ENCODE data around the gene RPN2. TPM values are rescaled to one million over a fixed set of nuclear protein-coding genes. Genes with fewer than 3 reads are reported as not detected.
A peak's percentile ranks its signal among the peaks of the same experiment; 100 is the strongest.

RPN2 gene
- total RNA-seq, 1 donor from 2014 or later, result 142 TPM

GRCh38 chr20:37282556-37282955 is 103.4 kb downstream of the RPN2 start:
- peaks cover 25% of the 10 kb centered on the region for H3K4me1 Mint-ChIP-seq
- H3K27ac Mint-ChIP-seq, result peak overlapping the region; percentile 68
- H3K9me3 Mint-ChIP-seq, result no peaks in the 10 kb centered on the region
- no peak overlapping the region for H3K4me3 Mint-ChIP-seq
- no peaks in the 10 kb centered on the region for H3K27me3 Mint-ChIP-seq (ENCODE audit: low read depth)
- H3K36me3 Mint-ChIP-seq, result no peaks in the 10 kb centered on the region
- no peak for TF ChIP-seq CTCF (IDR thresholded peaks at IDR 0.05; ENCODE audit: unreplicated experiment)
- no peak for DNase-seq (ENCODE audit: low spot score in 2 of 2, unreplicated experiment in 2 of 2)

GRCh38 chr20:37283530-37284195 is 104.5 kb downstream of the RPN2 start:
- H3K9me3 Mint-ChIP-seq, result no peaks in the 10 kb centered on the region
- H3K27ac Mint-ChIP-seq, result no peak overlapping the region
- H3K36me3 Mint-ChIP-seq, result no peaks in the 10 kb centered on the region
- DNase-seq (ENCODE audit: low spot score in 2 of 2, unreplicated experiment in 2 of 2), result no peak
- H3K4me3 Mint-ChIP-seq, result no peak overlapping the region
- peaks cover 27% of the 10 kb centered on the region for H3K4me1 Mint-ChIP-seq
- no peaks in the 10 kb centered on the region for H3K27me3 Mint-ChIP-seq (ENCODE audit: low read depth)
- no peak for TF ChIP-seq CTCF (IDR thresholded peaks at IDR 0.05; ENCODE audit: unreplicated experiment)

GRCh38 chr20:37284691-37285161 is 105.6 kb downstream of the RPN2 start:
- no peaks in the 10 kb centered on the region for H3K27me3 Mint-ChIP-seq (ENCODE audit: low read depth)
- no peak overlapping the region for H3K4me3 Mint-ChIP-seq
- no peak for TF ChIP-seq CTCF (IDR thresholded peaks at IDR 0.05; ENCODE audit: unreplicated experiment)
- DNase-seq (ENCODE audit: low spot score in 2 of 2, unreplicated experiment in 2 of 2), result no peak
- no peak overlapping the region for H3K27ac Mint-ChIP-seq
- H3K36me3 Mint-ChIP-seq, result no peaks in the 10 kb centered on the region
- H3K4me1 Mint-ChIP-seq, result peaks cover 22% of the 10 kb centered on the region
- no peaks in the 10 kb centered on the region for H3K9me3 Mint-ChIP-seq

- no peak for DNase-seq (ENCODE audit: low spot score in 2 of 2, unreplicated experiment in 2 of 2)
- Mint-ChIP-seq H3K36me3 (no peaks in the 10 kb centered on the region), H3K27me3 (ENCODE audit: low read depth) (no peaks in the 10 kb centered on the region), H3K4me1 (peaks cover 15% of the 10 kb centered on the region), H3K27ac (no peak overlapping the region), H3K9me3 (no peaks in the 10 kb centered on the region), H3K4me3 (no peak overlapping the region)
- no peak for TF ChIP-seq CTCF (IDR thresholded peaks at IDR 0.05; ENCODE audit: unreplicated experiment)
Measured at GRCh38 chr20:37285664-37286374, 106.7 kb downstream of the RPN2 start.

- H3K27ac Mint-ChIP-seq, result peak overlapping the region; percentile 21
- no peak for TF ChIP-seq CTCF (IDR thresholded peaks at IDR 0.05; ENCODE audit: unreplicated experiment)
- H3K4me3 Mint-ChIP-seq, result peak overlapping the region; percentile 42
Measured at GRCh38 chr20:37288091-37288490, 109.0 kb downstream of the RPN2 start.

More at GRCh38 chr20:37288091-37288490, 109.0 kb downstream of the RPN2 start:
- H3K27me3 Mint-ChIP-seq (ENCODE audit: low read depth), result no peaks in the 10 kb centered on the region
- peaks cover 4% of the 10 kb centered on the region for H3K9me3 Mint-ChIP-seq
- peaks cover 8% of the 10 kb centered on the region for H3K4me1 Mint-ChIP-seq
- H3K36me3 Mint-ChIP-seq, result peaks cover 17% of the 10 kb centered on the region
- no peak for DNase-seq (ENCODE audit: low spot score in 2 of 2, unreplicated experiment in 2 of 2)

Measured in mesothelial cell of epicardium (in vitro differentiated cells).